ENCODE data around the gene CASP7. TPM values are rescaled to one million over a fixed set of nuclear protein-coding genes. Genes with fewer than 3 reads are reported as not detected.

The CASP7 gene
- total and polyA plus RNA-seq, 4 donors, result 8.8 to 25.0 (median 11.4) TPM

- no peak overlapping the region for H3K27ac ChIP-seq (ENCODE audit: low read depth in 1 of 2, low read length in 2 of 2)
- DNase-seq (ENCODE audit: low spot score), result no peak
Measured at GRCh38 chr10:113689057-113689456, 9.3 kb downstream of the CASP7 start.

More at GRCh38 chr10:113689057-113689456, 9.3 kb downstream of the CASP7 start:
- Histone ChIP-seq H3K9me3 (ENCODE audit: control insufficient read depth in 4 of 4, low read length in 3 of 4) (peaks cover 0 to 13% (median 2%) of the 10 kb centered on the region in 4 donors), H3K4me3 (ENCODE audit: low read depth in 1 of 3, low read length in 3 of 3) (no peak overlapping the region), H3K4me1 (ENCODE audit: control insufficient read depth in 4 of 4, insufficient read depth in 4 of 4, low read length in 3 of 4) (no peaks in the 10 kb centered on the region), H3K36me3 (ENCODE audit: control insufficient read depth in 4 of 4, insufficient read depth in 3 of 4, low read depth in 1 of 4, low read length in 3 of 4) (peaks cover 0 to 13% (median 7%) of the 10 kb centered on the region in 4 donors), H3K9ac (ENCODE audit: low read depth in 1 of 2, low read length in 2 of 2) (no peak overlapping the region), H3K27me3 (ENCODE audit: control insufficient read depth in 4 of 4, insufficient read depth in 4 of 4, low read length in 3 of 4) (no peaks in the 10 kb centered on the region)
- 82% methylated on average over 1 of the region's 1 CpG for WGBS
- TF ChIP-seq JUND (IDR thresholded peaks at IDR 0.05) (no peak), YY1 (IDR thresholded peaks at IDR 0.05) (no peak), FOXA2 (IDR thresholded peaks at IDR 0.05) (no peak), TAF1 (conservative IDR thresholded peaks at IDR 0.05) (no peak), HNF4A (conservative IDR thresholded peaks at IDR 0.05) (no peak), SP1 (IDR thresholded peaks at IDR 0.05) (no peak), ATF3 (IDR thresholded peaks at IDR 0.05) (no peak), RAD21 (IDR thresholded peaks at IDR 0.05) (no peak), HNF4G (IDR thresholded peaks at IDR 0.05) (no peak), NR2F2 (IDR thresholded peaks at IDR 0.05) (no peak), EGR1 (IDR thresholded peaks at IDR 0.05; ENCODE audit: low read depth in 2 of 2) (no peak), GABPA (IDR thresholded peaks at IDR 0.05 in 1 of 2, conservative IDR thresholded peaks at IDR 0.05 in 1 of 2) (no peak), ZBTB33 (IDR thresholded peaks at IDR 0.05) (no peak), FOXA1 (IDR thresholded peaks at IDR 0.05) (no peak), RXRA (IDR thresholded peaks at IDR 0.05) (no peak)
- TF ChIP-seq, protein P1, sequence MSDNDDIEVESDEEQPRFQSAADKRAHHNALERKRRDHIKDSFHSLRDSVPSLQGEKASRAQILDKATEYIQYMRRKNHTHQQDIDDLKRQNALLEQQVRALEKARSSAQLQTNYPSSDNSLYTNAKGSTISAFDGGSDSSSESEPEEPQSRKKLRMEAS (IDR thresholded peaks at IDR 0.05), result no peak
- TF ChIP-seq, protein P2, sequence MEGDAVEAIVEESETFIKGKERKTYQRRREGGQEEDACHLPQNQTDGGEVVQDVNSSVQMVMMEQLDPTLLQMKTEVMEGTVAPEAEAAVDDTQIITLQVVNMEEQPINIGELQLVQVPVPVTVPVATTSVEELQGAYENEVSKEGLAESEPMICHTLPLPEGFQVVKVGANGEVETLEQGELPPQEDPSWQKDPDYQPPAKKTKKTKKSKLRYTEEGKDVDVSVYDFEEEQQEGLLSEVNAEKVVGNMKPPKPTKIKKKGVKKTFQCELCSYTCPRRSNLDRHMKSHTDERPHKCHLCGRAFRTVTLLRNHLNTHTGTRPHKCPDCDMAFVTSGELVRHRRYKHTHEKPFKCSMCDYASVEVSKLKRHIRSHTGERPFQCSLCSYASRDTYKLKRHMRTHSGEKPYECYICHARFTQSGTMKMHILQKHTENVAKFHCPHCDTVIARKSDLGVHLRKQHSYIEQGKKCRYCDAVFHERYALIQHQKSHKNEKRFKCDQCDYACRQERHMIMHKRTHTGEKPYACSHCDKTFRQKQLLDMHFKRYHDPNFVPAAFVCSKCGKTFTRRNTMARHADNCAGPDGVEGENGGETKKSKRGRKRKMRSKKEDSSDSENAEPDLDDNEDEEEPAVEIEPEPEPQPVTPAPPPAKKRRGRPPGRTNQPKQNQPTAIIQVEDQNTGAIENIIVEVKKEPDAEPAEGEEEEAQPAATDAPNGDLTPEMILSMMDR (IDR thresholded peaks at IDR 0.05; ENCODE audit: low read depth, low read length, missing input control), result no peak
- TF ChIP-seq, protein P3, sequence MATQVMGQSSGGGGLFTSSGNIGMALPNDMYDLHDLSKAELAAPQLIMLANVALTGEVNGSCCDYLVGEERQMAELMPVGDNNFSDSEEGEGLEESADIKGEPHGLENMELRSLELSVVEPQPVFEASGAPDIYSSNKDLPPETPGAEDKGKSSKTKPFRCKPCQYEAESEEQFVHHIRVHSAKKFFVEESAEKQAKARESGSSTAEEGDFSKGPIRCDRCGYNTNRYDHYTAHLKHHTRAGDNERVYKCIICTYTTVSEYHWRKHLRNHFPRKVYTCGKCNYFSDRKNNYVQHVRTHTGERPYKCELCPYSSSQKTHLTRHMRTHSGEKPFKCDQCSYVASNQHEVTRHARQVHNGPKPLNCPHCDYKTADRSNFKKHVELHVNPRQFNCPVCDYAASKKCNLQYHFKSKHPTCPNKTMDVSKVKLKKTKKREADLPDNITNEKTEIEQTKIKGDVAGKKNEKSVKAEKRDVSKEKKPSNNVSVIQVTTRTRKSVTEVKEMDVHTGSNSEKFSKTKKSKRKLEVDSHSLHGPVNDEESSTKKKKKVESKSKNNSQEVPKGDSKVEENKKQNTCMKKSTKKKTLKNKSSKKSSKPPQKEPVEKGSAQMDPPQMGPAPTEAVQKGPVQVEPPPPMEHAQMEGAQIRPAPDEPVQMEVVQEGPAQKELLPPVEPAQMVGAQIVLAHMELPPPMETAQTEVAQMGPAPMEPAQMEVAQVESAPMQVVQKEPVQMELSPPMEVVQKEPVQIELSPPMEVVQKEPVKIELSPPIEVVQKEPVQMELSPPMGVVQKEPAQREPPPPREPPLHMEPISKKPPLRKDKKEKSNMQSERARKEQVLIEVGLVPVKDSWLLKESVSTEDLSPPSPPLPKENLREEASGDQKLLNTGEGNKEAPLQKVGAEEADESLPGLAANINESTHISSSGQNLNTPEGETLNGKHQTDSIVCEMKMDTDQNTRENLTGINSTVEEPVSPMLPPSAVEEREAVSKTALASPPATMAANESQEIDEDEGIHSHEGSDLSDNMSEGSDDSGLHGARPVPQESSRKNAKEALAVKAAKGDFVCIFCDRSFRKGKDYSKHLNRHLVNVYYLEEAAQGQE (IDR thresholded peaks at IDR 0.05), result no peak

All from liver (tissue), 9 donors.